ENCODE data around the gene DDC.

The DDC gene

GRCh38 chr7:50513166-50513871, 51.9 kb downstream of the DDC start:
- no peak for DNase-seq

GRCh38 chr7:50512384-50512783, 52.8 kb downstream of the DDC start:
- DNase-seq, result no peak

- DNase-seq, result no peak
Observed at GRCh38 chr7:50509459-50509858, 55.7 kb downstream of the DDC start.

GRCh38 chr7:50508471-50508943, 56.7 kb downstream of the DDC start:
- no peak for DNase-seq

- DNase-seq, result no peak
Observed at GRCh38 chr7:50507898-50508470, 57.2 kb downstream of the DDC start.

- DNase-seq, result no peak
Observed at GRCh38 chr7:50505553-50506210, 59.5 kb downstream of the DDC start.

GRCh38 chr7:50504646-50505546, 60.3 kb downstream of the DDC start:
- DNase-seq, result no peak

- DNase-seq, result no peak
Observed at GRCh38 chr7:50502947-50503346, 62.3 kb downstream of the DDC start.

GRCh38 chr7:50502001-50502684, 63.1 kb downstream of the DDC start:
- no peak for DNase-seq

- DNase-seq, result no peak
Observed at GRCh38 chr7:50499092-50499491, 66.1 kb downstream of the DDC start.

GRCh38 chr7:50497968-50498367, 67.2 kb downstream of the DDC start:
- no peak for DNase-seq

GRCh38 chr7:50497068-50497642, 68.0 kb downstream of the DDC start:
- no peak for DNase-seq

GRCh38 chr7:50496569-50496968, 68.6 kb downstream of the DDC start:
- no peak for DNase-seq

GRCh38 chr7:50495746-50496145, 69.5 kb downstream of the DDC start:
- no peak for DNase-seq

- no peak for DNase-seq
Observed at GRCh38 chr7:50492770-50493519, 72.3 kb downstream of the DDC start.

GRCh38 chr7:50491943-50492342, 73.3 kb downstream of the DDC start:
- no peak for DNase-seq

- DNase-seq, result no peak
Observed at GRCh38 chr7:50491209-50491608, 74.0 kb downstream of the DDC start.

- DNase-seq, result no peak
Observed at GRCh38 chr7:50488379-50488778, 76.8 kb downstream of the DDC start.

- no peak for DNase-seq
Observed at GRCh38 chr7:50486512-50486911, 78.7 kb downstream of the DDC start.

- no peak for DNase-seq
Observed at GRCh38 chr7:50481867-50482266, 83.3 kb downstream of the DDC start.

- no peak for DNase-seq
Observed at GRCh38 chr7:50480797-50481196, 84.4 kb downstream of the DDC start.

Data from COR-L47 (cell line).